ENCODE results near the gene NXT1.

Gene NXT1

DNA sequence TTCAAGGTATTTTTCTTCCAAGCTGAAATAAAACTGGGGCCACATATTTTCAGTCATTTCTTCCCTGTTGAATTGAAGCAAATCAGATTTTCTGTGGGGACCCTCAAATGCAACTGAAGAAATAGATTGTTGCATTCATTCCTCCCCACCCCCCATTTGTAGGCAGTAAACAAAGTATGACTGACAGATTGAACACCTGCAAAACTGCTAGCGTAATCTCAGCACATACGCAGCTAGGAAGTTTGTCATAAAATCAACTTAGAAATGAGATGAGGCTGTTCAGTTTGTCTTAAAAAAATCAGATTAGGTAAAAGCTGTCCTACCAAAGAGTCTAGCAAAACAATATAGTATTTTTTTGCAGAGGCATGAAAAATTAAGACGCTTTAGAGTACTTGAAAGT lies 20.3 kb downstream of the NXT1 start:
- ChIA-PET POLR2A (interaction anchor here (1.0 kb wide), 1 partner anchor 13 kb away, joined by 3 read pairs; no protein-coding TSS in a partner anchor), CTCF (interaction anchor here (1.3 kb wide), 1 partner anchor 21 kb away, joined by 3 read pairs; no protein-coding TSS in a partner anchor)
- DNase-seq (ENCODE audit: extremely low spot score): no peak
- no peak for TF ChIP-seq CTCF (IDR thresholded peaks at IDR 0.05; ENCODE audit: control extremely low read depth, extremely low read depth, low read depth, missing control alignments)

DNA sequence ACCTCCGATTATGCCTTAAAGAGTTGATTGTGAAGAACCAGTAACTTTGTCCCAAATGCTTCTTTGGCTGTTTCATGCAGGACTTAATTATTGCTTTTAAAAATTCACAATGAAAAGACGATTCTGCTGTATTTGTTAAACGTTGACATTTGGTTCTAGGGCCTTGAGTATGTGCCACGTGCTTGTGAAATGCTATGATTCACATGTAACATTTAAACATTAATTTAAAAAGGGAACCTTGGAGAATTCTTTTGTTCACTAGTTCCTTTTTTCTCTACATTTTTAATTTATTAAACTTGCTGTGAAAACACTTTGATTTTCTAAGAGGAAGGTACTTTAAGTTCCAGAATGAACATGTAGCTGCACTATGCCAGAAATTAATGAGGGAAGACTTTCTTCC lies 20.9 kb downstream of the NXT1 start:
- CTCF ChIA-PET: no interaction called here
- DNase-seq (ENCODE audit: extremely low spot score): no peak
- TF ChIP-seq CTCF (IDR thresholded peaks at IDR 0.05; ENCODE audit: control extremely low read depth, extremely low read depth, low read depth, missing control alignments): no peak
- POLR2A ChIA-PET: no interaction called here

DNA sequence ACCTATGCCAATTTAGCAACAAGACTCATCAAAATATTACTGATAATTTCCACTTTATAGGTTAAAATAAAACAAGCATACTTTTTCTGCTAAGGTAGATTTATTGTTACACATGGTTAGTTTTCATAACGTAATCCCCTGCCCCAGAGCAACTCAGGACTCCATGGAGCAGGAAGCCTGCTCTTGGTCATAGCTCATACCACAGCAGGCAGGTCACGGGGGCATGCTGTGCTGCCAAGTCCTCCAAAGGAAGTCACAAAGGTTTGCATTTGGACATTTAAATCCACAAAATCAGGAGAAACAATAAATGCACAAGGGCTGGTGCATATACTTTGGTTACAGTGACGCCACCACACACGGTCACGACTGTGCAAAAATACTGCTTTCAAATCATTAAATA lies 23.9 kb downstream of the NXT1 start:
- ChIA-PET CTCF (interaction anchor here (0.8 to 2.6 kb wide), 3 partner anchors 17 to 534 kb away, joined by 3 to 9 read pairs (median 3); no protein-coding TSS in a partner anchor), POLR2A (interaction anchor here (0.5 kb wide), 1 partner anchor 43 kb away, joined by 5 read pairs; no protein-coding TSS in a partner anchor)
- DNase-seq (ENCODE audit: extremely low spot score): no peak
- no peak for TF ChIP-seq CTCF (IDR thresholded peaks at IDR 0.05; ENCODE audit: control extremely low read depth, extremely low read depth, low read depth, missing control alignments)

DNA sequence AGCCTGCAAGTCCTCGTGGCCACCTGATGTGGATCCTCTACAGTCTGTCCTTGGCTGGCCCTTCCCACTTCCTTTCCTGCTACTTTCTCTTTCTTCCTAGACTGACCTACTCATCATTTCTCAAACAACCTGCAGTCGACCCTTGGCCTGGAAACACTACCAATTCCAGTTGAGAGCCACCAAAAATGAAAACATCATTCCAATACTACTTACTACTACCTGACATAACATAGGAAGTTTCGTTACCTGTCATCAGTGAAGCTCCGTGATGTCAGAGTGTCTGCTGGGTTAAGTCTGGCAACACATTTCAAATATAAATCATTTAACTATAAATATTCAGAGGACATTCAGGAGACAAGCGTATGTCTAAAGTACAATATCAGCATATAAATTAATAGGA lies 25.2 kb downstream of the NXT1 start:
- ChIA-PET CTCF (interaction anchor here (0.8 to 2.6 kb wide), 4 partner anchors 10 to 46 kb away, joined by 3 to 9 read pairs (median 4); partner anchors contain the start of gene NAPB), POLR2A (no interaction called here)
- no peak for TF ChIP-seq CTCF (IDR thresholded peaks at IDR 0.05; ENCODE audit: control extremely low read depth, extremely low read depth, low read depth, missing control alignments)
- DNase-seq (ENCODE audit: extremely low spot score): no peak

DNA sequence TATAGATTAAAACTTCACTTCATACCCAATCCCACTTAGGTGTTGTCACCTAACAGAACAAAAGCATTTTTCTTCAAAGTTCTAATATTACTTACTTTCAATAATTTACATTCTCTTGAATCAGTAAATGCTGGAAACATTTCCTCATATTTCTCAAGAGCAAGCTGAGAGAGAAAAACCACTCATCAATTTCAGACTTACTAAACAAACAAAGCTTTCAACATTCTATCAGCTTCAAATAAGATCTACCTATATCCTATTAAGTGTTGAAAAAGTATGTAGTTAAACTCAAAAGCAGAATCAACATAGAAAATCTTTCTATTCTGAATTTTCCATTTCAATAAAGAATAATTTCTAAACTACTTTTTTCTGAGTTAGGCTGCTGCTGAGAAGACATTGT lies 29.2 kb downstream of the NXT1 start:
- CTCF ChIA-PET: interaction anchor here (0.7 to 1.5 kb wide), 2 partner anchors 11 to 16 kb away, joined by 3 read pairs; no protein-coding TSS in a partner anchor
- TF ChIP-seq CTCF (IDR thresholded peaks at IDR 0.05; ENCODE audit: control extremely low read depth, extremely low read depth, low read depth, missing control alignments): no peak
- POLR2A ChIA-PET: no interaction called here
- no peak for DNase-seq (ENCODE audit: extremely low spot score)

DNA sequence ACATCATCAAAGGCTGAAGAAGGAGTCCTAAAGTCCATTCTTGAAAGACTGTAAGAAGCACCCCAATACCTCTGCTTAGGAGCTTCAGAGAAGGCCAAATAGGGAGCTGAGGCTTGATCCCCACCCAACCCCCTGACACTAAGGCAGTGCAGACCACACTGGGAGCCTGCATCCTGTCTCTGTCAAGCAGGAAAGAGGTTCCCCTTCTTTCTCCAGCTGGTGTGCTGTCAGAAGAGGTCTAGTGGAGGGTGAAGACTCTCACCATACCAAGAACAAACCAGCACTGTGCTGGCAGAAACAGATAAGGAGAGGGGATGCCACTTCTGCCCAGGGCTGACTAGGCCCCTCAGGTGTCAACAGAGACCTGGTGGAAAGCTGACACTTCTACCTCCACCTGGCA lies 31.3 kb downstream of the NXT1 start:
- no peak for DNase-seq (ENCODE audit: extremely low spot score)
- ChIA-PET POLR2A (no interaction called here), CTCF (interaction anchor here (1.0 to 1.3 kb wide), 2 partner anchors 8 to 38 kb away, joined by 3 to 4 read pairs; no protein-coding TSS in a partner anchor)
- TF ChIP-seq CTCF (IDR thresholded peaks at IDR 0.05; ENCODE audit: control extremely low read depth, extremely low read depth, low read depth, missing control alignments): no peak
